Gastroesophageal sphincter (tissue), 3 donors: Measurements from ENCODE around the gene FAM50A.

Experiments used
- POLR2A ChIP-seq, 2 donors: fragments of 450-650 bp; IDR thresholded peaks; one replicate each; pipeline ENCODE4 v1.6.1; 2017; ENCODE audit warnings: antibody characterized with exemption in 2 of 2, mild to moderate bottlenecking in 2 of 2, moderate library complexity in 1 of 2
- POLR2AphosphoS5 ChIP-seq: sonication (generic); formaldehyde crosslinking; IDR thresholded peaks from one replicate; pipeline ENCODE4 v1.6.1; 2017; ENCODE audit warnings: antibody characterized with exemption
- TF ChIP-seq, protein P1 (sequence below), 4 experiments: fragments of 200-600 bp in 2 of 4; fragments of 450-650 bp in 2 of 4; sonication (generic) in 1 of 4; IDR thresholded peaks; one replicate each; pipeline ENCODE4 v1.5.1; 2017 to 2019; ENCODE audit warnings: antibody characterized with exemption in 4 of 4, mild to moderate bottlenecking in 2 of 4, moderate library complexity in 2 of 4

DNA sequence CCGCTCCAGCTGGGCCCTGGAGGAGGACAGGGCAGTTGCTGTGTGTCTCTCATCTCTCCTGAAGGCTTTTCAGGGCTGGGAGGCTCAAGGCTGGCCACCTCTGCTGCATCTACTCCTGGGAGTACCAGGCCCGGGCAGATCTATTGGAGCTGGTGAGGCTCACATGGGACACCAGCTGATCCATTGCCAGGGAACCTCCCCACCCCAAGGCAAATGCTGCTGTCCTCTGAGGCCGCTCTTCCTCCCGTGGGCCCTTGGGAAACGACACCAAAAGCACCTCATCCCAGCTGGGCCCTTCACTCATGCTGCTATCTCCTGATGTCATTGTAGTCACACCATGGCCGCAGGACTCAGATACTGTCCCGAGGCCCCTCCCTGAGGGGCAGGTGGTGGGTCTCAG, 38.8 kb downstream of the FAM50A start:
- TF ChIP-seq, protein P1, sequence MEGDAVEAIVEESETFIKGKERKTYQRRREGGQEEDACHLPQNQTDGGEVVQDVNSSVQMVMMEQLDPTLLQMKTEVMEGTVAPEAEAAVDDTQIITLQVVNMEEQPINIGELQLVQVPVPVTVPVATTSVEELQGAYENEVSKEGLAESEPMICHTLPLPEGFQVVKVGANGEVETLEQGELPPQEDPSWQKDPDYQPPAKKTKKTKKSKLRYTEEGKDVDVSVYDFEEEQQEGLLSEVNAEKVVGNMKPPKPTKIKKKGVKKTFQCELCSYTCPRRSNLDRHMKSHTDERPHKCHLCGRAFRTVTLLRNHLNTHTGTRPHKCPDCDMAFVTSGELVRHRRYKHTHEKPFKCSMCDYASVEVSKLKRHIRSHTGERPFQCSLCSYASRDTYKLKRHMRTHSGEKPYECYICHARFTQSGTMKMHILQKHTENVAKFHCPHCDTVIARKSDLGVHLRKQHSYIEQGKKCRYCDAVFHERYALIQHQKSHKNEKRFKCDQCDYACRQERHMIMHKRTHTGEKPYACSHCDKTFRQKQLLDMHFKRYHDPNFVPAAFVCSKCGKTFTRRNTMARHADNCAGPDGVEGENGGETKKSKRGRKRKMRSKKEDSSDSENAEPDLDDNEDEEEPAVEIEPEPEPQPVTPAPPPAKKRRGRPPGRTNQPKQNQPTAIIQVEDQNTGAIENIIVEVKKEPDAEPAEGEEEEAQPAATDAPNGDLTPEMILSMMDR (IDR thresholded peaks at IDR 0.05) = no peak
- TF ChIP-seq POLR2A (IDR thresholded peaks at IDR 0.05) (no peak), POLR2AphosphoS5 (no peak)
